ENCODE measurements around the gene INPPL1.
"Not testable (repeated sequence)": the region's sequence is repeated elsewhere in the genome, so short reads cannot be mapped to it uniquely, and the experiment has no call there.

DNA sequence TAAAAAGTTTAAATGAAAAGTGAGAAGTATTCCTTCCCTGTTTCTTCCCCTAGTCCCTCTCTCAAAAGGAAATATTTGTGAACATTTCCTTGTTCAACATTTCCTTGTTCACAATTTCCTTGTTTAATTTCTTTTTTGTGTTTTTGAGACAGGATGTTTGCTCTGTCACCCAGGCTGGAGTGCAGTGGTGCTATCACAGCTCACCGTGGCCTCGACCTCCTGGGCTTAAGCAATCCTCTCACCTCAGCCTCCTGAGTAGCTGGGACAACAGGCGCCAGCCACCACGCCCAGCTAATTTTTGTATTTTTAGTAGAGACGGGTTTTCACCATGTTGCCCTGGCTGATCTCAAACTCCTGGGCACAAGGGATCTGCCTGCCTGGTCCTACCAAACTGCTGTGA lies 42.4 kb downstream of the INPPL1 start:
- not testable (repeated sequence) for TF ChIP-seq POLR2AphosphoS5 (IDR thresholded peaks at IDR 0.05; ENCODE audit: low read depth, low read length); TAF1 (IDR thresholded peaks at IDR 0.05; ENCODE audit: borderline replicate concordance, low read depth, low read length)
